ENCODE results near the gene EIF3D. TPM values are rescaled to one million over a fixed set of nuclear protein-coding genes. Genes with fewer than 3 reads are reported as not detected.

EIF3D gene
- total and polyA plus RNA-seq, 2 experiments from 2014 or later = 148 to 381 TPM

- TF ChIP-seq NANOG (IDR thresholded peaks at IDR 0.05; ENCODE audit: borderline replicate concordance) = no peak
- no peak for TF ChIP-seq JUNB (IDR thresholded peaks at IDR 0.05; ENCODE audit: unreplicated experiment)
- no peak for TF ChIP-seq ZNF331 (CRISPR knock-in tag; IDR thresholded peaks at IDR 0.05; ENCODE audit: low read depth)
- no peak for TF ChIP-seq STAT1 (IDR thresholded peaks at IDR 0.05; ENCODE audit: unreplicated experiment)
- no peak for ATAC-seq
- H3K9me2 ChIP-seq (ENCODE audit: insufficient read depth) = no peaks in the 10 kb centered on the region
These were observed 64.2 kb downstream of the EIF3D start for GRCh38 chr22:36464715-36465231.

GRCh38 chr22:36463783-36464184, 65.2 kb downstream of the EIF3D start:
- H3K4me1 Mint-ChIP-seq = peaks cover 23% of the 10 kb centered on the region
- H3K27me3 Mint-ChIP-seq (ENCODE audit: insufficient read depth, low read depth, poor library complexity) = peaks cover 8% of the 10 kb centered on the region
- no peak for TF ChIP-seq NANOG (IDR thresholded peaks at IDR 0.05; ENCODE audit: borderline replicate concordance)
- no peak for TF ChIP-seq CREB1 (CRISPR knock-in tag; IDR thresholded peaks at IDR 0.05; ENCODE audit: low read depth)
- no peak for TF ChIP-seq EZH2 (IDR thresholded peaks at IDR 0.05; ENCODE audit: low read depth, unreplicated experiment)
- TF ChIP-seq ZNF114 (CRISPR knock-in tag; IDR thresholded peaks at IDR 0.05) = no peak
- TF ChIP-seq STAT1 (IDR thresholded peaks at IDR 0.05; ENCODE audit: unreplicated experiment) = no peak
- TF ChIP-seq JUNB (IDR thresholded peaks at IDR 0.05; ENCODE audit: unreplicated experiment) = no peak
- no peak for TF ChIP-seq CTCF (conservative IDR thresholded peaks at IDR 0.05; ENCODE audit: low read depth in 2 of 2)
- no peak for TF ChIP-seq REST (IDR thresholded peaks at IDR 0.05; ENCODE audit: unreplicated experiment)
- no peak for TF ChIP-seq ETS1 (IDR thresholded peaks at IDR 0.05)
- TF ChIP-seq EZH2phosphoT487 (IDR thresholded peaks at IDR 0.05; ENCODE audit: unreplicated experiment) = no peak
- TF ChIP-seq ZNF331 (CRISPR knock-in tag; IDR thresholded peaks at IDR 0.05; ENCODE audit: low read depth) = no peak
- TF ChIP-seq POLR2AphosphoS5 (IDR thresholded peaks at IDR 0.05; ENCODE audit: low read depth) = no peak

More at GRCh38 chr22:36464715-36465231, 64.2 kb downstream of the EIF3D start:
- H3K27ac Mint-ChIP-seq = no peak overlapping the region
- Histone ChIP-seq H2AFZ (no peak overlapping the region), H3K4me2 (no peak overlapping the region), H3K27ac (ENCODE audit: low read depth) (no peak overlapping the region), H3K36me3 (ENCODE audit: insufficient read depth) (no peaks in the 10 kb centered on the region), H3K4me3 (no peak overlapping the region), H3K4me1 (ENCODE audit: insufficient read depth) (peaks cover 7% of the 10 kb centered on the region; the same call in 1 of the 2 replicates), H3F3A (replicated peaks; ENCODE audit: low read depth) (no peaks in the 10 kb centered on the region), H3K79me2 (replicated peaks; ENCODE audit: insufficient read depth) (no peaks in the 10 kb centered on the region), H4K20me1 (replicated peaks; ENCODE audit: insufficient read depth) (no peaks in the 10 kb centered on the region), H3K27me3 (ENCODE audit: insufficient read depth) (no peaks in the 10 kb centered on the region)
- H3K27me3 Mint-ChIP-seq (ENCODE audit: insufficient read depth, low read depth, poor library complexity) = peaks cover 12% of the 10 kb centered on the region
- no peak for DNase-seq (ENCODE audit: low spot score)
- H3K36me3 Mint-ChIP-seq (ENCODE audit: low read depth) = no peaks in the 10 kb centered on the region; the same call in 2 of the 3 replicates
- H3K4me1 Mint-ChIP-seq = peaks cover 17% of the 10 kb centered on the region
- no peaks in the 10 kb centered on the region for H3K9me3 Mint-ChIP-seq
- H3K4me3 Mint-ChIP-seq = no peak overlapping the region

More at GRCh38 chr22:36463783-36464184, 65.2 kb downstream of the EIF3D start:
- H2AFZ ChIP-seq = no peak overlapping the region
- no peak overlapping the region for H3K4me3 ChIP-seq
- H3F3A ChIP-seq (replicated peaks; ENCODE audit: low read depth) = no peaks in the 10 kb centered on the region
- H3K4me1 ChIP-seq (ENCODE audit: insufficient read depth) = peaks cover 10% of the 10 kb centered on the region
- no peaks in the 10 kb centered on the region for H3K79me2 ChIP-seq (replicated peaks; ENCODE audit: insufficient read depth)
- no peak overlapping the region for H3K4me2 ChIP-seq
- H3K27me3 ChIP-seq (ENCODE audit: insufficient read depth) = no peaks in the 10 kb centered on the region
- no peaks in the 10 kb centered on the region for H3K36me3 ChIP-seq (ENCODE audit: insufficient read depth)
- no peak overlapping the region for H3K27ac ChIP-seq (ENCODE audit: low read depth)
- Mint-ChIP-seq H3K27ac (no peak overlapping the region), H3K4me3 (no peak overlapping the region), H3K9me3 (no peaks in the 10 kb centered on the region), H3K36me3 (ENCODE audit: low read depth) (no peaks in the 10 kb centered on the region; the same call in 2 of the 3 replicates)
- H3K9me2 ChIP-seq (ENCODE audit: insufficient read depth) = no peaks in the 10 kb centered on the region
- ATAC-seq (no peak), DNase-seq (ENCODE audit: low spot score) (no peak)
- H4K20me1 ChIP-seq (replicated peaks; ENCODE audit: insufficient read depth) = no peaks in the 10 kb centered on the region

Data from GM23338 (cell line).